ENCODE data around the gene CLDN9. TPM values are rescaled to one million over a fixed set of nuclear protein-coding genes. Genes with fewer than 3 reads are reported as not detected.

CLDN9 gene
- total and polyA plus RNA-seq, 9 of the 15 experiments (the other 6 are each of a cell fraction or from before 2014, with no cell fraction given): 0.12 to 0.44 (median 0.22) TPM; not detected in 4

- ATAC-seq (no peak), DNase-seq (ENCODE audit: extremely low read depth in 1 of 4, low spot score in 3 of 4) (no peak), FAIRE-seq (no peak)
- 59% methylated on average over 12 of the region's 17 CpGs for WGBS (ENCODE audit: insufficient coverage, low coverage, missing lambda C conversion rate)
- Histone ChIP-seq H3K9me1 (ENCODE audit: control insufficient read depth, insufficient read depth, low read length) (no peaks in the 10 kb centered on the region), H3K4me1 (replicated peaks in 1 of 2; ENCODE audit: control insufficient read depth in 2 of 2, insufficient read depth in 2 of 2, low read length in 2 of 2) (peaks cover 16 to 70% of the 10 kb centered on the region in 2 experiments), H2AFZ (ENCODE audit: low read depth, low read length) (no peak overlapping the region), H3K4me3 (no peak overlapping the region), H3K4me2 (ENCODE audit: insufficient read depth, low read length) (no peak overlapping the region), H3K9me3 (replicated peaks; ENCODE audit: control insufficient read depth, insufficient read depth, low read depth, low read length) (no peaks in the 10 kb centered on the region), H4K20me1 (replicated peaks; ENCODE audit: control insufficient read depth, insufficient read depth, low read length) (no peaks in the 10 kb centered on the region), H3K9ac (ENCODE audit: insufficient read depth in 1 of 2, low read depth in 2 of 2, low read length in 2 of 2) (peak overlapping the region in 1 of 2 experiments; percentile 64; a peak in 2 of 4 replicates), H3K27ac (ENCODE audit: extremely low read depth, low read depth, low read length) (no peak overlapping the region), H3K36me3 (ENCODE audit: control insufficient read depth, insufficient read depth, low read length) (no peaks in the 10 kb centered on the region), H3K27me3 (ENCODE audit: control insufficient read depth in 2 of 2, insufficient read depth in 2 of 2, low read length in 2 of 2) (no peaks in the 10 kb centered on the region), H3K79me2 (ENCODE audit: control insufficient read depth, insufficient read depth, low read length) (no peaks in the 10 kb centered on the region)
- BruUV-seq (replicated peaks): no TSS peak
- ChIA-PET POLR2A (interaction anchor here (0.5 kb wide), 1 partner anchor 15 kb away, joined by 3 read pairs; no protein-coding TSS in a partner anchor), CTCF (ENCODE audit: low intra/inter-chr PET ratio) (no interaction called here)
- intact Hi-C loops (cut with micrococcal nuclease): no loop called here
- no peak for TF ChIP-seq RFX7 (CRISPR knock-in tag; IDR thresholded peaks at IDR 0.05)
- in situ Hi-C loops (cut with MboI): no loop called here
Measured at GRCh38 chr16:2986623-2987188, 26.0 kb upstream of the CLDN9 start.

DNA sequence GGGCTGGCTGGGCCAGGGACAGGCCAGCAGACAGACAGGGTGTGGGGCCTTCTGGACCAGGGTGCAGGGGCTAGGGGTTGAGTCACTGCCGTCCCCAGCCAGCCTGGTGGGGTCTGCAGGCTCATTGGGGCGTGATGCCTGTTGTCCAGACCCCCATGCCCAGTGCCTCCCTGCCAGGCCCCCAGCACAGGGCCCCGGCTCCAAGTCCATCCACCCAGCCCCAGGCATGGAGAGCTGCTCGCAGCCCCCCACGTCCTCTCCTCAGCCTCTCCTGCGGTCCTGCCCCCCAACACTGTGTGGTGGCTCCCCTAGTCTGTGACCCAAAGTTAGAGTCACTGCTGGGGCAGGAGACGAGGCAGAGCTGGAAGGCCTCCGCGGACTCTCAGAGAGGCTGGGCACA lies 25.4 kb upstream of the CLDN9 start:
- POLR2A ChIA-PET: no interaction called here
- no peak overlapping the region for H2AFZ ChIP-seq (ENCODE audit: low read depth, low read length)
- ATAC-seq: no peak
- CTCF ChIA-PET (ENCODE audit: low intra/inter-chr PET ratio): no interaction called here
- H4K20me1 ChIP-seq (replicated peaks; ENCODE audit: control insufficient read depth, insufficient read depth, low read length): no peaks in the 10 kb centered on the region
- H3K4me1 ChIP-seq (replicated peaks in 1 of 2; ENCODE audit: control insufficient read depth in 2 of 2, insufficient read depth in 2 of 2, low read length in 2 of 2): peaks cover 11 to 65% of the 10 kb centered on the region in 2 experiments
- no peaks in the 10 kb centered on the region for H3K79me2 ChIP-seq (ENCODE audit: control insufficient read depth, insufficient read depth, low read length)
- no peak overlapping the region for H3K27ac ChIP-seq (ENCODE audit: extremely low read depth, low read depth, low read length)
- H3K9me1 ChIP-seq (ENCODE audit: control insufficient read depth, insufficient read depth, low read length): no peaks in the 10 kb centered on the region
- no peaks in the 10 kb centered on the region for H3K9me3 ChIP-seq (replicated peaks; ENCODE audit: control insufficient read depth, insufficient read depth, low read depth, low read length)
- H3K4me3 ChIP-seq: no peak overlapping the region
- FAIRE-seq: no peak
- intact Hi-C loops (cut with micrococcal nuclease): no loop called here
- no TSS peak for BruUV-seq (replicated peaks)
- no peak for DNase-seq (ENCODE audit: extremely low read depth in 1 of 4, low spot score in 3 of 4)
- peak overlapping the region in 1 of 2 experiments; percentile 64; a peak in 2 of 4 replicates for H3K9ac ChIP-seq (ENCODE audit: insufficient read depth in 1 of 2, low read depth in 2 of 2, low read length in 2 of 2)
- H3K27me3 ChIP-seq (ENCODE audit: control insufficient read depth in 2 of 2, insufficient read depth in 2 of 2, low read length in 2 of 2): no peaks in the 10 kb centered on the region
- no peak overlapping the region for H3K4me2 ChIP-seq (ENCODE audit: insufficient read depth, low read length)
- WGBS (ENCODE audit: insufficient coverage, low coverage, missing lambda C conversion rate): 61% methylated on average over 8 of the region's 9 CpGs
- no peaks in the 10 kb centered on the region for H3K36me3 ChIP-seq (ENCODE audit: control insufficient read depth, insufficient read depth, low read length)
- in situ Hi-C loops (cut with MboI): no loop called here
- TF ChIP-seq NCOA2 (IDR thresholded peaks at IDR 0.05; ENCODE audit: partially characterized antibody in 2 of 2) (no peak), PHB2 (IDR thresholded peaks at IDR 0.05; ENCODE audit: low read depth) (no peak), KDM5B (IDR thresholded peaks at IDR 0.05; ENCODE audit: insufficient replicate concordance, low read depth, low read length) (no peak), CAMTA2 (CRISPR knock-in tag; conservative IDR thresholded peaks at IDR 0.05) (no peak), RB1 (IDR thresholded peaks at IDR 0.05; ENCODE audit: low read depth) (no peak), FOXP1 (CRISPR knock-in tag; IDR thresholded peaks at IDR 0.05) (no peak), KDM4B (IDR thresholded peaks at IDR 0.05; ENCODE audit: borderline replicate concordance in 2 of 2, low read depth in 1 of 2) (no peak), ZNF707 (CRISPR knock-in tag; conservative IDR thresholded peaks at IDR 0.05) (no peak), ZNF124 (CRISPR knock-in tag; IDR thresholded peaks at IDR 0.05) (no peak), ZNF280B (CRISPR knock-in tag; IDR thresholded peaks at IDR 0.05) (no peak), ZNF121 (CRISPR knock-in tag; conservative IDR thresholded peaks at IDR 0.05) (no peak)
- TF ChIP-seq, protein P1, sequence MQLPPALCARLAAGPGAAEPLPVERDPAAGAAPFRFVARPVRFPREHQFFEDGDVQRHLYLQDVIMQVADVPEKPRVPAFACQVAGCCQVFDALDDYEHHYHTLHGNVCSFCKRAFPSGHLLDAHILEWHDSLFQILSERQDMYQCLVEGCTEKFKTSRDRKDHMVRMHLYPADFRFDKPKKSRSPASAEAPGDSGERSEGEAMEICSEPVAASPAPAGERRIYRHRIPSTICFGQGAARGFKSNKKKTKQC (CRISPR knock-in tag; IDR thresholded peaks at IDR 0.05): no peak
